Lung (tissue), 12 donors: ENCODE results near the gene NCOR2. TPM values are rescaled to one million over a fixed set of nuclear protein-coding genes. Genes with fewer than 3 reads are reported as not detected.
A peak's percentile ranks its signal among the peaks of the same experiment; 100 is the strongest.

Source experiments
- ATAC-seq: fragments of 200-7000 bp; cut with Tn5 transposase; one replicate; pipeline ENCODE4 v1.9.1; 2020; ENCODE audit warnings: moderate number of reproducible peaks; ENCODE audit not compliant: insufficient read depth, low FRiP score
- DNase-seq, 3 donors: peaks; one replicate each; pipeline ENCODE4 v3.0.0-alpha.2; 2013 to 2017
- H3K27ac ChIP-seq, 2 donors: one replicate each; pipeline ENCODE4 v1.5.1; 2013; ENCODE audit warnings: mild to moderate bottlenecking in 2 of 2, moderate library complexity in 2 of 2, control low read depth in 1 of 2, inconsistent platforms in 1 of 2, low read depth in 1 of 2, low read length in 1 of 2
- H3K27me3 ChIP-seq, 3 donors: one replicate each; pipeline ENCODE4 v1.5.1; 2013; ENCODE audit warnings: low read length in 2 of 3; ENCODE audit not compliant: control insufficient read depth in 3 of 3, insufficient read depth in 3 of 3
- H3K36me3 ChIP-seq, 4 donors: one replicate each; pipeline ENCODE4 v1.5.1; 2013; ENCODE audit warnings: low read length in 4 of 4, mild to moderate bottlenecking in 1 of 4, moderate library complexity in 1 of 4; ENCODE audit not compliant: control insufficient read depth in 4 of 4, insufficient read depth in 4 of 4
- H3K4me1 ChIP-seq, 5 donors: one replicate each; pipeline ENCODE4 v1.5.1; 2013; ENCODE audit warnings: low read length in 5 of 5, mild to moderate bottlenecking in 2 of 5, moderate library complexity in 1 of 5; ENCODE audit not compliant: control insufficient read depth in 5 of 5, insufficient read depth in 5 of 5
- H3K4me3 ChIP-seq: one replicate; pipeline ENCODE4 v1.5.1; 2013; ENCODE audit warnings: mild to moderate bottlenecking, control low read depth, moderate library complexity
- H3K9ac ChIP-seq, 2 donors: one replicate each; pipeline ENCODE4 v1.5.1; 2013; ENCODE audit warnings: low read length in 2 of 2, control low read depth in 1 of 2; ENCODE audit not compliant: insufficient read depth in 1 of 2
- H3K9me3 ChIP-seq, 4 donors: one replicate each; pipeline ENCODE4 v1.5.1; 2013; ENCODE audit warnings: low read length in 3 of 4, mild to moderate bottlenecking in 1 of 4, moderate library complexity in 1 of 4; ENCODE audit not compliant: control insufficient read depth in 4 of 4, insufficient read depth in 3 of 4
- WGBS, 2 donors: extraction: QIAGEN DNeasy Blood & Tissue Kit; methylation state at CpG; one replicate each; pipeline ENCODE4 v1.1.7; 2013; 5-methylcytosine and 5-hydroxymethylcytosine counted together
- polyA plus RNA-seq, 2 donors: library from polyadenylated mRNA; stranded (reverse); fragments of 200-250 nt; gene quantifications; one replicate each; pipeline ENCODE4 v1.2.1, GENCODE V29; 2013
- total RNA-seq, 2 donors: library from RNA; depleted of rRNA in 1 of 2; stranded (reverse); fragments of >200 nt in 1 of 2; gene quantifications; one replicate each; pipeline ENCODE4 v1.2.1, GENCODE V29; 2014 to 2021
- TF ChIP-seq, protein P1 (sequence below): IDR thresholded peaks from 2 replicates; pipeline ENCODE4 v1.5.1; 2012; ENCODE audit warnings: mild to moderate bottlenecking; ENCODE audit errors: control extremely low read depth, extremely low read depth
- donor health status: control.
- donor health status: control.
- donor health status: Bipolar disorder and iron deficiency.
- donor health status: healthy.
- donor health status: DM: yes; HTN: yes; CAD: no.

NCOR2 gene
- total and polyA plus RNA-seq, 4 donors = 81.4 to 361 (median 132) TPM

GRCh38 chr12:124525927-124526692 lies 41.3 kb downstream of the NCOR2 start:
- peaks cover 0 to 3% (median 0%) of the 10 kb centered on the region in 4 donors for H3K9me3 ChIP-seq
- no peak overlapping the region for H3K9ac ChIP-seq
- peaks cover 0 to 7% (median 0%) of the 10 kb centered on the region in 4 donors for H3K36me3 ChIP-seq
- 93 to 94% methylated on average over 11 to 13 of the region's 13 CpGs for WGBS, 2 donors
- no peak overlapping the region for H3K4me3 ChIP-seq
- DNase-seq (no peak), ATAC-seq (no peak)
- H3K4me1 ChIP-seq = peaks cover 0 to 15% (median 5%) of the 10 kb centered on the region in 5 donors
- TF ChIP-seq, protein P1, sequence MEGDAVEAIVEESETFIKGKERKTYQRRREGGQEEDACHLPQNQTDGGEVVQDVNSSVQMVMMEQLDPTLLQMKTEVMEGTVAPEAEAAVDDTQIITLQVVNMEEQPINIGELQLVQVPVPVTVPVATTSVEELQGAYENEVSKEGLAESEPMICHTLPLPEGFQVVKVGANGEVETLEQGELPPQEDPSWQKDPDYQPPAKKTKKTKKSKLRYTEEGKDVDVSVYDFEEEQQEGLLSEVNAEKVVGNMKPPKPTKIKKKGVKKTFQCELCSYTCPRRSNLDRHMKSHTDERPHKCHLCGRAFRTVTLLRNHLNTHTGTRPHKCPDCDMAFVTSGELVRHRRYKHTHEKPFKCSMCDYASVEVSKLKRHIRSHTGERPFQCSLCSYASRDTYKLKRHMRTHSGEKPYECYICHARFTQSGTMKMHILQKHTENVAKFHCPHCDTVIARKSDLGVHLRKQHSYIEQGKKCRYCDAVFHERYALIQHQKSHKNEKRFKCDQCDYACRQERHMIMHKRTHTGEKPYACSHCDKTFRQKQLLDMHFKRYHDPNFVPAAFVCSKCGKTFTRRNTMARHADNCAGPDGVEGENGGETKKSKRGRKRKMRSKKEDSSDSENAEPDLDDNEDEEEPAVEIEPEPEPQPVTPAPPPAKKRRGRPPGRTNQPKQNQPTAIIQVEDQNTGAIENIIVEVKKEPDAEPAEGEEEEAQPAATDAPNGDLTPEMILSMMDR = no peak
- H3K27ac ChIP-seq = peak overlapping the region in 1 of 2 donors; percentile 12
- H3K27me3 ChIP-seq = no peaks in the 10 kb centered on the region

GRCh38 chr12:124525455-124525854 lies 42.0 kb downstream of the NCOR2 start:
- H3K36me3 ChIP-seq = peaks cover 0 to 7% (median 0%) of the 10 kb centered on the region in 4 donors
- no peaks in the 10 kb centered on the region for H3K27me3 ChIP-seq
- H3K4me3 ChIP-seq = no peak overlapping the region
- no peak overlapping the region for H3K9ac ChIP-seq
- 82 to 83% methylated on average over 14 of the region's 14 CpGs for WGBS, 2 donors
- peaks cover 0 to 19% (median 10%) of the 10 kb centered on the region in 5 donors for H3K4me1 ChIP-seq
- TF ChIP-seq, protein P1 = no peak
- H3K9me3 ChIP-seq = peaks cover 0 to 3% (median 0%) of the 10 kb centered on the region in 4 donors
- DNase-seq = no peak
- no peak overlapping the region for H3K27ac ChIP-seq
- no peak for ATAC-seq

GRCh38 chr12:124524231-124524925 lies 43.0 kb downstream of the NCOR2 start:
- no peaks in the 10 kb centered on the region for H3K27me3 ChIP-seq
- 71 to 92% methylated on average over 13 of the region's 13 CpGs for WGBS, 2 donors
- ATAC-seq = peak; percentile 20
- peaks cover 0 to 7% (median 0%) of the 10 kb centered on the region in 4 donors for H3K36me3 ChIP-seq
- H3K4me1 ChIP-seq = peaks cover 7 to 30% (median 21%) of the 10 kb centered on the region in 5 donors
- no peak overlapping the region for H3K4me3 ChIP-seq
- no peak for DNase-seq
- H3K9ac ChIP-seq = no peak overlapping the region
- no peaks in the 10 kb centered on the region for H3K9me3 ChIP-seq
- TF ChIP-seq, protein P1 = no peak
- H3K27ac ChIP-seq = peak overlapping the region in 1 of 2 donors; percentile 11
